GM04504 (cell line): ENCODE results near the gene CREB3L2.
"Not testable (repeated sequence)": the region's sequence is repeated elsewhere in the genome, so short reads cannot be mapped to it uniquely, and the experiment has no call there.

Experiments used
- DNase-seq: peaks from one replicate; pipeline ENCODE4 v3.0.0-alpha.2; 2012; ENCODE audit warnings: low read depth

Gene CREB3L2

DNA sequence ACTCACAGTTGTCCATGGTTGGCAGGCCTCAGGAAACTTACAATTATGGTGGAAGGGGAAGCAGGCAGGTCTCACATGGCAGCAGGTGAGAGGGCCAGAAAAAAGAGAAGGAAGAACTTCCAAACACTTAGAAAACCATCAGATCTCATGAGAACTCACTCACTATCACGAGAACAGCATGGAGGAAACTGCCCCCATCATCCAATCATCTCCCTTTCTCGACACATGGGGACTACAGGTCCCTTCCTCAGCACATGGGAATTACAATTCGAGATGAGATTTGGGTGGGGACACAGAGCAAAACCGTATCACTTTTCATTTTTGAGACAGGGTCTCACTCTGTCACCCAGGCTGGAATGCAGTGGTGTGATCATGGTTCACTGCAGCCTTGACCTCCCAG is 12.3 kb upstream of the CREB3L2 start:
- not testable (repeated sequence) for DNase-seq

DNA sequence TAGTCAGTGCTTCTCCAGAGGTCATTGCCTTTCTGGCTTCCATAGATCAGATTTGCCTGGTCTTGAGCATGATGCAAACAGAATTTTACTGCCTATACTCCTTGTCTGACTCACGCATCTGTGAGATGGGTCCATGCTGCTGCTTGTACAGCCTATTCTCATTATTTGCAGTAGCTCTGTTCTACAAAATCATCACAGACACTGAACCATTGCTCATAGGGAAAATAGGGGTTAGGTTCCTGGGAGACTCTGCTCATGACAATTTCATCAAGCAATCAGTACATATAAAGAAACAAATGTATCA is 7.4 kb upstream of the CREB3L2 start:
- DNase-seq: no peak

DNA sequence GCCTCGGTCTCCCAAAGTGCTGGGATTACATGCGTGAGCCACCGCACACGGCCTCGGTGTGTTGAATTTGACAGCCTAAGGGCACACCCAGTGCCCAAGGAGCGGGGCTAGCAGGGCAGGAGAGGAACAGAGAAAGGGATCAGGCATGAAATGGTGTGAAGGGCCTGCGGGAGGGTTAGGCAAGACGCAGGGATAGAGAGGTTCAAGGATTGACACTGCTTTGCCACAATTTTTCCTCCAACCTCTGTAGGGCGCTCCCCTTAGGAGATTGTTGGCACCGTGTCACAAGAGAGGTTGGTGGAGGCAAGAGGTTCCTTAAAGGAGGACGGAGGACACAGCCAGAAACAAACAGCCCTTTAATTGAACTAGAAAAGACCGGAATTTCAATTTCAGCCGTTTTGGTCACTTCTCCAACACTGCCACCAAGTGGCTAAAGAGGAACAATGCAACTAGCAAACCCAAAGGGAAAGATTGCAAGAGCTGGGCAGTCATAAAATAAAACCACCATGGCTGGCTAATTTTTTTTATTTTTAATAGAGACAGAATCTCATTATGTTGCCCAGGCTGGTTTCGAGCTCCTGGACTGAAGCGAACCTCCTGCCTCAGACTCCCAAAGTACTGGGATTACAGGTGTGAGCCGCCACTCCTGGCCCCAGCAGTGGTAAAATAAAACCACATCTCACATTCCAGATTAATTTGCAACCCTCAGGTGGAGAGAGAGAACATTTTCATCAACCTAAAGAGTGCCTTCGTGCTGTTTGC is 6.9 kb upstream of the CREB3L2 start:
- peak; percentile 41 for DNase-seq

DNA sequence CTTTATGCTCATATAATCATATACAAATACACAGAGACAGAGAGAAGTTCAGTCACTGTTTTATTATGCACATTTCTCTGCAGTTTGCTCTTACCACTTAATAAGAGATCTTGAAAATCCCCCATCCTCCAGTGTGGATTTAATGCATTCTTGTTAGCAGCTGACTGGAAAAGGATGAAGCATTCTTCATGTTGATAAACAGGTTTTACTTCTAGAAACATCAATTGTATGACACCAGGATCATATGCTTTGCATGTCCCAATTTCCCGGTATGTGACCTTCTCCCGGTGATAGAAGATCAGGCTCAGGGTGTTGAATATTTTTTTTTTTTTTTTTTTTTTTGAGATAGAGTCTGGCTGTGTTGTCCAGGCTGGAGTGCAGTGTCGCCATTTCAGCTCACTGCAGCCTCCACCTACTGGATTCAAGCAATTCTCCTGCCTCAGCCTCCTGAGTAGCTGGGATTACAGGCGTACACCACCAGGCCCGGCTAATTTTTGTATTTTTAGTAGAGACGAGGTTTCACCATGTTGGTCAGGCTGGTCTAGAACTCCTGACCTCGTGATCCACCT is 6.2 kb upstream of the CREB3L2 start:
- no peak for DNase-seq

DNA sequence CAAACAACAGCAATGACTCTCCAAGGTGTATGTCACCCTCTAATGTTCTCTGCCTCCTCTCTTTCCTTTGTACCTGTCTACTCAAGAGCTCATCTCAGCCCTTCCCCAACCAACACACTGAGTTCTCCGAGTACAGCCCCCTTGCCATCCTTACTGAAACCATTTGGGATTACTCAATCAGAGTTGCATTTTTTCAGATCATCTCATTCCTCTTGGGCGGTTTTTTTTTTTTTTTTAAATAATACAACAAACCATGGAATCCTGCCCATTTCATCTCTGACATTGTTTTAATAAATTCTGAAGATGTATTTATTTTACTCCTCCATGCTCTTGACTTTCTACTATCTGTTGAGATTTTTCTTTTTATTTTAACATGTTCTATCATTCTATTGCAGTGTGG is 4.2 kb upstream of the CREB3L2 start:
- DNase-seq: no peak

DNA sequence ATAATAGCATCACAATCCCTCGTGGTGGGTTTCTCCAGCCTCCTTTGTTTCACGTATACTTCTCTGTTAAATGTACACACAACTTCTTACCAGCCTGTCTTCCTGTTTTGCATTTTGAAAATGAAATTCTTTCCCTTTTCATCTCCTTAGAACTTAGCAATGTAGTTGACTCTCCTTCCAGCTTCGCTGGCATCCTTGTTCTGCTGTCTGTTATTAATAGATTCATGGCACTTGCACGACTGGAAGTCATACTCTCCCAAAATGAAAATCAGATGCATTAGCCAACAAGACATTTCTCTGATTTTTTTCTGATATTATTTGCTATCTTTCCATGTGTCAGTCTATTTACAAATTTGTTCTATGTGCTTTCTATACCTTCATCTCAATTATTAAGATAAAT is 3.0 kb upstream of the CREB3L2 start:
- no peak for DNase-seq

DNA sequence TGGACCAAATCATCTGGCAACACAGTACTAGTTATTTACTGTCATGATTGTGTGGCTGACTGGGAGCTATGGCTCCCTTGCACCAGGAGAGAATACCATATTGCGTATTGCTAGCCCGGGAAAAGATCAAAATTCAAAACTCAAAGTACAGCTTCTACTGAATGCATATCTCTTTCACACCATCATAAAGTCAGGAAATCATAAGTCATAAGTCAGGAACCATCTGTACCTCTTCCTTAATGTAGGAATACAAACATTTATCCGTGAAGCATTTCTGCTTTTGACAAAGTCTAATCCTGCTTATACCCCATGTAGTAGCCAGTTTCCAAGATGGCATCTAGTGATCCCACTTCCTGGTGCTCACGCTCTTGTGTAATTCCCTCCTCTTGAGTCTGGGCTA is 2.2 kb upstream of the CREB3L2 start:
- DNase-seq: no peak

DNA sequence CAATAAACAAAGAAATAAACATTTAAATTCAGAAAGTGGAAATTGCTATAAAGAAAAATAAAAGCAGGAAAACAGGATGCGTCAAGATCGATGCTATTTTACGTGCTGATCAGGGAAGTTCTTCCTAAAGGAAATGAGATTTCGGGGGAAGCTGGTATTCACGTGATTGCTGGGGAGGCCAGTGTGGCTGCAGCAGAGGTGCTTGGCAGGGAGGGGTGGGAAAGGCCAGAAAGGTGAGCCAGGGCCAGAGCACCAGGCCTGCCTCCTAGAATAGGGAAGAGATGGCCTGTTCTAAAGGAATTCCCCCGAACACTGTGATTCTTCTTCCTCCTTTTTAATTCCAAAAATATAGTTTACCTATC is 923 bp upstream of the CREB3L2 start:
- no peak for DNase-seq

DNA sequence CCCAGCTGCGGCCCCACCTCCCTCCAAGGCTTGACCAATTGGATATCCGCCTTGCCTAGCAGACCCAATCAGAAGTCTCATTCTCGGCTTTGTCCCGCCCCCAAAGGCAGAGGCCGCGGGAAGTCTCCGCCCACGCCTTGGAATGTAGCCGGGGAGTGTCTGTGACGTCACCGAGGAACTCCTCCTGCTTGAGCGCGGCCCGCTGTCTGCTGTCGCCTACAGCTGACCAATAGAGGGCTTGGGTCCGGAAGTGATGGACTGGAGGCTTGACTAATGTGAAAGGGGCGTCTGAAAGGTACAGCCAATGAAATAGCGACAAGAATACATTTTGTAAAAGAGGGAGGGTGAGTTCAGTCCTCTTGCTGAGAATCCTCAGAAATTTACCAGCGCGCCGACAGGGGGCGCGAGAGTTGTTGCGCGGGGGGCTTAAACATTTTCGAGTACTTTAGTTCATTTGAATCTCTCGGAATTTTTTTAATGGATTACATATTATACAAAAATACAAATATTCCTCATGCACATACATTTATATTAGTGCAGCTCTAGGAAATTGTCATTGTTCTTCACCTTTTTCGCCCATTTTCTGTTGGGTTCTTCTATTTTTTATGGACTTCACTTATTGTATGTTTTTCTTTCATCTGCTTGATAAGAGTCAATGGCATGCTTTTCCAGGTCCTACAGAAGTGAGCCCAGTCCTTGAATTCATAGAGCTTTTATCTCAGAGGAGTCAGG is 376 bp upstream of the CREB3L2 start:
- DNase-seq: peak; percentile 100

DNA sequence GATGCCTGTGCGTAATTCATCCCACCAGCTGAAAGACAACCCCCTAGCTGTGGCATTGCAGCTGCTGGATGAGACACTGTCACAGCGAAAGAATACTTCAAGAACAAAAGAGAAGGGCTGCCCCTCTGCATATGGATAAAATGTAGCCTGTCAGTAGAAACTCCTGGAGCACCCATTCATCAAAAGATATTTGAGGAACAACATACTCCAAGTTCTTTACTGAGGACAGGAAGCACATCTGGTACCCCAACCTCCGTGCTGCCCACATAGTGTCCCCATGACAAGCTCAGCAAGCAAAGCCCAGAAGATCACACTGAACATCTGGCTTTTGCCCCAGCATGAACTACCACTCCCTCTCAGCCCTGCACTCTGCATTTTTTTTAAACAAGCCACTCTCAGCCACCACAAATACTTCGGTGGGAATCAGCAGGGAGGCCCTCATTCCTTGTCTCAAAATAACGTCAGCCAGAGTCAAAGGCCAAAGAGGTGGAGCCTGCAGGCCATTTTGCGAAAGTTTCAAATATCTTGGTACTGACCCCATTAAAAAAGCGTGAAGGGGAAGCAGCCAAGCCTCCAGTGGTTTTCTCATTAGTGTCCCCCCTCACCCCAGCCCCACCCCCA is 1.7 kb downstream of the CREB3L2 start:
- peak; percentile 90 for DNase-seq

DNA sequence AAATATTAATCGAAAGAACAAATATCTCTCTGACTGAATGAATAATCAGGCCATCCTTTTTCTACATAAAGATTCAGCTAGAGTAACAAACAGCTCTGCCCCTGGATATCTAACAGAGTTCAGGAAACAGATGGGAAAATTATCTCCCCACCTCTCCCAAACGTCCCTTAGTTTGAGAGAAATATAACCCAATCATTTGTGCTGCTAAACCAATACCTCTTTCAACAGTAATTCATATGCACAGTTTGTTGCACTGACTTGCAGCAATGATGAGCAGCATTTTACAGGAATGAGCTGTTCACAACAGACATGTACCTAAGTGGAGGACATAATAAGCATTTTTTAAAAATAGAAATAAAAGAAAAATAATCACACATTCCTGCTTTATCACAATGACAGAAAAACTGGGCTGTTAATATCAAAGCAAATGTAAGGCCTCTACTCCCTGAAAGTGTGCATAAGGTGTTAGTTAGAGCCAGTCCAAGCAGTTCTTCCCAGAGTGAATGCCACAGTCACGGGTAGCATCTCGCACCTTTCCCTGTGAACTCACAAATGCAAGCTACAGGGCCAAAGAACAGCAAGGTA is 2.3 kb downstream of the CREB3L2 start:
- DNase-seq: no peak

DNA sequence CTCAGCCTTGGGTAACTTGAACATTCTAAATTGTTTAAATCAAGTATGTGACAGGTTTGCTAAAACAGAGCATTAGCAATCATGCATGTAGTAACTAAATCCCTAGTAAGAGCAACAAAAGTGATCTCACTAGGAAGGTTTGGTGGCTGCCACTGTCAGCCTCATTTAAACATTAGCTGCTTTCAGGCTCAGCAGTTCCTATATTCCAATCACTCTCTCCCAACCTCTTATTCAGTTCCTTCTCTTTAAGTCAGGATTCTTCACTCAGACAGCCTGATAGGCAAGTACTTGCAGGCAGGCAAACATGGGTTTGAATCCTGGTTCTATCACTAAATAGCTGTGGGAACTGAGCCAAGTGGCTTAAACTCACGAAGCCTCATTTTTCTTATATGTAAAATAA is 3.6 kb downstream of the CREB3L2 start:
- no peak for DNase-seq

DNA sequence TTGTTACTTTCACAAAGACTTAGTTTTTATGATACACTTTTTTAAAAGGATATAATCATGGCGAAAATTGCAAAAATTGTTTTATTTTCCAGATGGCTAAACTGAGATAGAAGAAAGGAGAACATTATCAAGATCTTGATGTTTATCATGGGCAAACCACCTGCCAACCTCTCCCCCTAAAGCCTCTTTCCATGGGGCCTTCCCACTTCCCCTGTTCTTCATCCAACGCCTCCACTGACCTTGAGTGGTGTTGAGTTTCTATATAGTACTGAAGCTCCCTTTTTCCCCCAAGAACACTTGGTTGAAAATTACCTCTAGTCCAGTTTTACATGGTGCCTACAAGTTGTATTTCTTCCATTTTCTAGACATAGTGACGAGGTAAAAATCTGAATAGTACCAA is 5.0 kb downstream of the CREB3L2 start:
- no peak for DNase-seq

DNA sequence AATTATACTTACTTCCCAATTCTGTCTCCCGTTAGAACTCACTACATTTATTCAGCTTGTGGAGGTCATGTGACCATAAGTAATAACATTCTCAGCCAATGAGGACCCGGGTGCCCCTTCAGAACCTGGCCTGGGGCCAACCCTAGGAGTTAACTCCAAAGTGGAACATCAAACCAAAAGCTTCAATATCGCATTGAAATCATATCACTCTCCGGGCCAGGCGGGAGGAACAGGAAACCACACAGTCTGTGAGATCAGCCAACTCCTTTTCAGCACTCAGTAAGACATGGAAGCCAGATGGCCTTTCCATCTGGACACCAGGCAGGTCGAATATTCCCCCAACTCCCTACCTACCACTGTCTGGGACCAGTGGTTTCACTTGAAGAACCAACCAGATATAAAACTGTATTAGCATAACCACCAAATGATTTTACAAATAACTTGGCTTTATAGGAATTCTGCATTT is 5.5 kb downstream of the CREB3L2 start:
- DNase-seq: no peak

DNA sequence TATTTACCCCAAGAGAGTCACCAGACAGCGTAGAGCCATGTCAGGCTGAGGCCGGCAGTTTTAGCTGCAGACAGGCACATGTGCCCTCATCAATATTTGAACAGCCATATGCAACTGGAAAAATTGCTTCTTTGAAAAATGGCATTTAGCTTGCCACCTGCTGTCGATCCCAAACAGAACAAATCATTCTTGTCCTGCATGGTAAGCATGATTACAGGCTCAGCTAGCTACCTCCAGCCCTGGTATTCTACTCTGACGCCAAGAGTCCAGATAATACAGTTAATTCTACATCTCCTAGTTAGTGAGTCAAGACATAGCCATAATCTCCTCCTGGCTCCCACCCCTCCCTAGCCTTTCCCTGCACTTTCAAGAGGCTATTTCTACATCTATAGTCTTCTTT is 7.7 kb downstream of the CREB3L2 start:
- DNase-seq: no peak

DNA sequence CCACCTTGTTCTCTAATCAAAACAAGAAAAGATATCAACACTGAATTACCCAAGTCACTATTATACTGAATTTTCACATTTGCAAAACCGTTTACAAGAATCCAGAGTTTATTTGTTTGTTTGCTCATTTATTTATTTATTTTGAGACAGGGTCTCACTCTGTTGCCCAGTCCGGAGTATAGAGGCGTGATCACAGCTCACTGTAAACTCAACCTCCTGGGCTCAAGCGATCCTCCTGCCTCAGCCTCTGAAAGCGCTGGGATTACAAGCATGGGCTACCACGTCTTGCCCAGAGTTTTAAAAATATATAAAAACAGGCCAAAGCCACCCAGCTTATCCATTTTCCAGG is 8.5 kb downstream of the CREB3L2 start:
- DNase-seq: no peak

DNA sequence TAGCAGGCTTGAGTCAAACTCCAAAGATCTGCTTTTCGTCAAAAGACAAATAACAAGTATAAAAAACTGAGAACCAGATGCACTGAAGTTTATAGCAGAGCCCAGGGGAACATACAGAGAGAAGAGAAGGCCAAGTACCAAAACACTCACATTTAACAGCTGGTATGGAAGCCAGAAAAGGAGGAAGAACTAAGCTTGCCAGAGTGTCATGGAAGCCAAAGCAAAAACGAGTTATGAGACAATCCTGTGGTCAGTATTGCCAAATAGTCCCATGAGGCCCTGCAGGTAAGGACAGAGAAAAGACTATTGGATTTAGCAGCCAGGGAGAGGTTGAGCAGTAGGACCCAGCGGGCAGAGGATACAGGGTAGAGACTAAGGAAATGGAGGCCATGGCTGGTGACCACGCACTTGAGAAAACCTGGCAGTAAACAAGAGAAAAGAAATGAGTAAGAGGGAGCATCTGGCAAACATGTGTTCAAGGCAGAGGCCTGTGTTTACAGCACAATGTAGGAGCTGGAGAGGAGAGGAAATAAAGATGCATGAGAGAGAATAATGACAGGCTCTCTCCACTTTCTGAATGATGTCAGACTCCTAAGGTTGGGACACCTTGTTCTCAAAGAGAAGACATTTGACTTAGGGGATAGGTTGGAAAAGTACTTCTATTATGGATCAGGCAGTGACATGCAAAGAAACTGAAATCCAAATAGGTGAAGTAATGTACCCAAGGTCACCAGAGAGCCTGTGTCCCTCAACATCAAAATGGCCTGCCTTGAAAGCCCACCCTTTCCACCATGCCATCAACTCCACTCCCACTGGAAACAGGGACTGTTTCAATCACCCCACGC is 9.1 kb downstream of the CREB3L2 start:
- peak; percentile 97 for DNase-seq

DNA sequence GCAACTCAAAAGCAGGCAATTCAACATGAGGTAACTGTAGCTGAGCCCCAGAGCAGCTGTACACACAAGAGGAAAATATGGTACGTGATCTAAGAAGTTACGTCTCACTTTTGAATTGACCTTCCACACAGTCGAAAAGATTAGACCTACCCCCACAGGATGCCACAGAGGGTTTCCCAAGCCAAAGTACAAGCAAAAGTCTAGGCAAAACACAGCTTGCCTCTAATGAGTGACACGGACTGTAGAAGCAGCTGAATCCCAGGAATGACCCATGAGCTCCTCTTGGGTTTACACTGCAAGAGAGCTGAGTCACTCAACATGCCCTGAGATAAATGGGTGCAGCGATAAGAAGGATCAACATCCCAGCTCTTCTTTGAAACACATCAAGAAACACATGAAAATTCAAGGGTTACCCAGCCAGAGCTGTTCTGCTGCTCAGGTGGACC is 9.8 kb downstream of the CREB3L2 start:
- no peak for DNase-seq

DNA sequence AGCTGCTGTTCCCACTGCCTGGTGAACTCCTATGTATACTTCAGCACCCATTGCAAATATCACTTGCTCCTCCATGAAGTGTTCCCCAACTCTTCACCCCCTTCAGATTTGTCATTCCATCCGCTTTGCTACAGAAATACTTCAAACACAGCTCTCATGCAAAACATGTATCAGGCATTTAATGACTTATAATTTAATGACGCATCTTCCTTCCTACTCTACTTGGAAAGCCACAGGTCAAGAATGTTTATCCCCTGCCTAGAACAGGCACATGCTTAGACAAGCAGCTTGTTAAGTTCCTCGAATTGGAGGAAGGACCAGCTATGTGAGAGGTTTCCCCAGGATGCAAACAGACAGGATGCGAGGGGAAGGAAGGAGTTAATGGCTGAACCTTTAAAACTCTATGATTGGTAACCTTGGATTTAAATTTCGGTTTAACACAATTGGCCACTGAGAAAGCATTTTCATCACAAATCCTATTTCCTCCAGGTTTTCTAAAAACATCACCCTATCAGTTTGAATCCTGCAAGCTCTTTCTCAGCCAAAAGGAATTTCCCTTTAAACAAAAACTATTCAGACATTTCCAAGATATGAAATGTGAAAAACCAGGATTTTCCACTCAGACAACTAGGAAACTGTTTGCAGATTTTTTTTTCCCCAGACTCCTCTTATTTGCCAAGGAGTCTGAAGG is 11.5 kb downstream of the CREB3L2 start:
- DNase-seq: peak; percentile 76

DNA sequence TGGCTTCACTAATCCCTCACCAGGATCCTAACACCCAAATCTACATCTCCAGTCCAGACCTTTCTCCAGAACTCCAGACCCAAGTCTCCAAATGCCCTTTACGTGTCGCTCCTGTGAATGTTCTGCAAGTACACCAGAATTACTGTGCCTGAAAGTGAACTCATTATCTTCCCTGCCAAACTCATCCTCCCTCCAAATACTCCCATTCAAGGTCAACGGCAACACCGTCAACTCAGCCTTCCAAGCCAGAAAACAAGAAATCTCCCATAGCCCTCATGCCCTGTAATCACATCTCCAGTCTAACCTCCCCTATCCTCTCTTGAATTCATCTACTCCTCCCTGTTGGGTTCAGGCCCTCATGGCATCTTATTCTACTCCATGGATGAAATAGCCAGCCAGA is 12.3 kb downstream of the CREB3L2 start:
- no peak for DNase-seq

DNA sequence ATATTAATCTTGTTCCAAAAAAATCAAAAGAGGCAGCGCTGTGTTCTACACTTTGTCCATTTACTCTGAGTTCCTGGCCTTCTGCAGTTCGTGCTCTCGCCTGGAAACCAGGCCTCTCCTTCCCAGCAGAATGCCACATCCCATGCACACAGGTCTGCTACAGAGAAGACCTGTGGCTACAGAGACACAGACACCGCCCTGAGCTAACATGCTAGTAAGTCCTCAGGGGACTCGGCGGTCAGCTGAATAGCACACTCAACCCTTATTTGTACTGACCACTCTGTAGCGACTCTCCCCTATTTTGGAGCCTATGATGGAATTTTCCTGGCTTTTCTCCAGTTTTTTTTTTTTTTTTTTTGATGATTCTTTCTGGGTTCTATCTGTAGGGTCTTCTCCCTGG is 12.8 kb downstream of the CREB3L2 start:
- DNase-seq: no peak
